GM21825 (cell line): ENCODE results near the gene DCLRE1A.
"Not testable (repeated sequence)": the region's sequence is repeated elsewhere in the genome, so short reads cannot be mapped to it uniquely, and the experiment has no call there.

ENCODE experiments used
- ATAC-seq: cut with Tn5 transposase; IDR thresholded peaks from one replicate; pipeline ENCODE4 v1.9.1; 2021; ENCODE audit warnings: mild to moderate bottlenecking, moderate library complexity; ENCODE audit not compliant: unreplicated experiment

Gene DCLRE1A

DNA sequence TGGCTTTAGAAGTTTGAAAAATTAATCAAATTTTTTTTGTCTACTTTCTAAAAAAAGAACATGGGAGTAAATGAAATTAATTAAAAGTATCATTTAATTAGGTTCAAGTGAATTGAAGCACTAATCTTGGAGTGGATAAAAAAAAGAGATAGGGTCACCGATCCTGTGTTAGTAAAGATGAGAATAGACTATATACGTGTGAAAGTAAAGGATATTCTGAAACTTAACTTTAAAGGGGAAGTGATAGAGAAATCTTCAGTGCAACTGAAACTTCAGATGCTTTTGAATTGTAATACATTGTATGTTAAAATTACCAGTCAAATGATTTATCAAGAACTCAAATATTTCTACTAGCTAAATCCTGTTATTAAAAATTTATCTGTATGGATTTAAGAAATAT lies 5.4 kb upstream of the DCLRE1A start:
- ATAC-seq = peak; percentile 31

DNA sequence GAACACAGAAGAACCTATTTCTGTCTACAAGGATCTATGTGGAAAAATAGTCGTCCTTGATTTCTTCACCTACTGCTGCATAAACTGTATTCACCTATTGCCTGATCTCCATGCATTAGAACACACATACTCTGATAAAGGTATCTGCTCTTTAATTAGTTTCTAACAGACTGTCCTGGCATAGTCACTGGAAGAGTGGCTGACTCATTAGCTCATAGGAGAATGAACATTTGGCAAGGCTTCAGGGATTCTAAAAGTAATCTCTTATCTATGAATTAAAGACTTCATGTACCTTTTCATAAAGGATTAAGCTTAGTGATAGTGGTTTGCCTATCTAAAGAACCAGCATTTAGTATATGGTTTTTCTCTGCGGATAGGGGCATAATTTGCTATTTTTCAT lies 4.7 kb upstream of the DCLRE1A start:
- no peak for ATAC-seq

GRCh38 chr10:113857210-113857609 lies 3.3 kb upstream of the DCLRE1A start:
- ATAC-seq = no peak

DNA sequence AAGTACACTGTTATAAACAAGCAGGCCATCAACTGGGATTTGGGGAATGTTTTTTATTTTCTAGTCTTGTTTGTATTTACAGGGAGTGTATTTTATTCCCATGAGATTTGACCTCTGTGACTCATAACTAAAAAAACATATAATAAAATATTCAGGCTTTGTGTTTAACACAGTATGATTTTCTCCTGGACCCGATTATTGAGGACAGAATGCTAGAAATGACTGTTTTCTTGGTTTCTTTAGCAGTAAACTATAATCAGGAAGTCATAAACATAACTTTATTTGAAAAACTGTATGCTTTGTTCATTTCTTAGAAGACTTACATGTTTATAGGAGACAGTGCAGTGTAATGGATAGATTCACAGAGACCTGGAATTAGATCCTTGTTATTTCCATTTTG lies 2.7 kb upstream of the DCLRE1A start:
- no peak for ATAC-seq

GRCh38 chr10:113854761-113855588 lies 1.1 kb upstream of the DCLRE1A start:
- ATAC-seq = peak; percentile 39

DNA sequence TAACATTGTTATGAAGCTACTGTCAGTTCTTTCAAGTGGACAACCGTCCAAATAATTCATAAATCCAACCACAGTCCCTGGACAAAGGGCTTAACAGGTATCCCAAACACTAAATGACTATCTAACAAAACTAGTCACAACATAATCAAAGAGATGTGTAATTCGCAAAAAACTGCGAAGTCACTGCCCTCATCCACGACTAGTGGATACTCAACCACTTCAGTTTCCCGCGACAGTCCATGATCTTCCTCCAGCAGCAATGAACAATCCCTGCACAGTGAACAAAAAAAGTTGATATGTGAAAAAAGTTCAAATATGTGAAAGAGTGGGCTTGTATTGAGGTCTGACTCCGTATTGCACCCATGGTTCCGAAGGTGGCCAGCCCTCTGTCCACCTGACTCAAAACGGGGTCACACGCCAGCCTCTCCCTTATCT lies 287 bp downstream of the DCLRE1A start:
- no peak for ATAC-seq

- no peak for ATAC-seq
These were observed 3.9 kb downstream of the DCLRE1A start for GRCh38 chr10:113849946-113850345.

DNA sequence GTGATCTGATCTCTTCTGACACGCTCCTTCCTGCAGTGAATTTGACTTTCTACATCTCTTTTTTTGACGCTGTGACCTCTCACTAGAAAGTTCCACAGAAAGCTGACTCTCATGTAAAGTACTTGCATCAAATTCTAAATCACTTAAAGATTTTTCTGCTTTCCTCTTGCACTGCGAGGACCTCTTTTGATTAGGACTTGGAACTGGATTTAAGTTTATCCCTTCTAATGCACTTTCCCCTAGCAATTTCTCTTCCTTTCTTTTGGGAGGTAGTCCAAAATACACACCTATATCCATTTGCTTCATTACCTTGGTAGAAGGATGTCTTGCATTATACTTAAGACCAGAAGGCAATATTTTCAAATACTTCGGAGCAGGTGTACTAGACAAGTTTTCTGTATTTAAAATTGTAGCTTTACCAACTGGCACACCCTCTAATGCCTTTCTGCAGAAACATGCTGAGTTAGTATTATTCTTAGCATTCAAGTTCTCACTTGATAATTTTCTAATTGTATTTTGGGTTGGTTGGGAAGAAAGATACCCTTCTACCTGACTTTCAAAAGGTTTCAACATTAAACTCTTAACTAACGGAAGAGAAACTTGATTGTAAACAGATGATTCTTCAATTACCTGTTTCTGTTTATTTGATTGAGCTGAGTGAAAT lies 4.6 kb downstream of the DCLRE1A start:
- no peak for ATAC-seq

DNA sequence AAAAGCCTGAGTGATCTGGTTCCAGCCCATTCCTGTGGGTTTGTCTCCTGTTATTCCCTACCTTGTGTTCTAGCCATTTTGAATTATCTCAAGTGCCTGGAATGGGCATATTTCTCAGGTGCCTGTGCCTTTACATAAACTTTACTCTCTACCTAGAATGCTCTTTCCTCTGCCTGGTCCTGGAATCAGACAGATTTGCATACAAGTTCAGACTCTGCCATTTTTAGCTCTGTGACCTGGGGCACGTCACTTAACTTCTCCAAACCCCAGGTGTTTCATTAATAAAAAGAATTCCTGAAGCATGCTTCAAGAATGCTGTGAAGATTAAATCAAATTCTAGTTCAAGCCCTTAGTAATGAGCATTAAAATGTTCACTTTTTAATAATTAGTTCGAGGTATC lies 7.8 kb downstream of the DCLRE1A start:
- ATAC-seq = no peak

- ATAC-seq = no peak
These were observed 9.9 kb downstream of the DCLRE1A start for GRCh38 chr10:113843972-113844485.

- ATAC-seq = no peak
These were observed 11.7 kb downstream of the DCLRE1A start for GRCh38 chr10:113842171-113842570.

DNA sequence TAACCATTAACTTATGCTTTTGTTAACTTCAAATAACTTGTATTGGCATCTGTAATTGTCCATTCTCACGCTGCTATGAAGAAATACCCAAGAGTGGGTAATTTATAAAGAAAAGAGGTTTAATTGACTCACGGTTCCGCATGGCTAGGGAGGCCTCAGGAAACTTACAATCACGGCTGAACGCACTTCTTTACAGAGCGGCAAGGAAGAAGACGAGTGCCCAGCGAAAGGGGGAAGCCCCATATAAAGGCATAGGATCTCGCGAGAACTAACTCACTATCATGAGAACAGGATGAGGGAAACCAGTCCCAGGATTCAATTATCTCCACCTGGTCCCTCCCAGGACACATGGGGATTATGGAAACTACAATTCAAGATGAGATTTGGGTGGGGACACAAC lies 25.3 kb downstream of the DCLRE1A start:
- ATAC-seq = not testable (repeated sequence)

DNA sequence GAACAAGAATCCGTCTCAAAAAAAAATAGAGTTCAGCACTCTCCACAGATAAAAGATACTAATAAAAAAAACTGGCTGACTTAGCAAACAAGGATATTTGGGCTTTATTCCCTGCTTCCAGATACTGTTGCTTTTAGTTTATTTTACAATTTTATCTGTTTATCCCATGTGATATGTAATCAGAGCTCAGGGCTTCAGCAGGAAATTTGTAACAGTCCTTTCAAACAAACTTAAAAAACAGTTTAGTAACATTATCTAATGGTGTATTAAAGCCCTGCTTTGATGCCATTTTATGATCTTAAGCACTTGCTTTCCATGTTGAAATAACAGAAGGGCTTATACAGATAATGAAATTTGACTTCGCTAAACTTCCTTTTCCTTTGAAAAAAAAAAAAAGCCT lies 28.1 kb downstream of the DCLRE1A start:
- ATAC-seq = no peak

DNA sequence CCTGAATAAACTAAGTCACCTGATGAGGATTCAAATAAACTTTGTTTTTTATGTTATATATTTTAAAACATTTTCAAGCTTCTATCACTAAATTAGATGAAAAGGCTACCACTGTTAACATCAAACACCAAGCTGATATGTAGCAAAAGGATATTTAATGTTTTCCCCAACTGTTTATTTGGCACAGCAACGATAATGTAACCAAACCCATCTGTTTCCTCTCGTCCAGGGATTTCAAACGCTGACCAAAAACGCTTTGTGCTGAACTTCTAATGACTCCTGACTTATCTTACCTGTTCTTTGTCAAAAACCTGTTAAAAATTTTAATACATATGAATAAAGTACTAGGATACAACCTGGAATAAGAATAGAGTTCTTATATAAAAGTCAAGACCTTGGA lies 30.5 kb downstream of the DCLRE1A start:
- ATAC-seq = no peak

DNA sequence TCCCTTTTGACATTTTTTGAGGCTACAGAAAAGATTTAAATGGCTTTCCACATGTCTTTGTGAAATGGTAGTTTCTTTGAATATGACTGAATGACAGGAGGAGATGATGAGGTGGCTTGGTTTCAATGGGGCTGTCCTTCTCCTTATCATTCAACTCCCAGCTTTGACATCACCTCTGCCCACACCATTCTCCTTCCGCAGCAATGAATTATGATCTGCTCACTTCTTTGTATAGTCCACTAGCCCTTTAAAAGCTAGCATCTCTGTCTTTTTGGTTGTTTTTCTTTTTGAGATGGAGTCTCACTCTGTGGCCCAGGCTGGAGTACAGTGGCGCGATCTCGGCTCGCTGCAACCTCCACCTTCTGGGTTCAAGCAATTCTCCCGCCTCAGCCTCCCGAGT lies 31.7 kb downstream of the DCLRE1A start:
- no peak for ATAC-seq

DNA sequence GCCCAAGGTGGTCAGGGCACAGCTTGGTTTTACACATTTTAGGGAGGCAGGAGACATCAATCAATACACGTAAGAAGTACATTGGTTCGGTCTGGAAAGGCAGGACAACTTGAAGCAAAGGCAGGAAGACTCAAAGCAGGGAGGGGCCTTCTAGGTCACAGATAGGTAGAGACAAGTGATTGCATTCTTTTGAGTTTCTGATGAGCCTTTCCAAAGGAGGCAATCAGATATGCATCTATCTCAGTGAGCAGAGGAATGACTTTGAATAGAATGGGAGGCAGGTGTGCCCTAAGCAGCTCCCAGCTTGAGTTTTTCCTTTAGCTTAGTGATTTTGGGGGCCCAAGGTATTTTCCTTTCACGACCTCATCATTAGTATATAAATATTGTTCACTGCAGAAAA lies 32.6 kb downstream of the DCLRE1A start:
- ATAC-seq = not testable (repeated sequence)

- ATAC-seq = no peak
These were observed 33.4 kb downstream of the DCLRE1A start for GRCh38 chr10:113820507-113820906.

GRCh38 chr10:113819989-113820388 lies 33.9 kb downstream of the DCLRE1A start:
- no peak for ATAC-seq

DNA sequence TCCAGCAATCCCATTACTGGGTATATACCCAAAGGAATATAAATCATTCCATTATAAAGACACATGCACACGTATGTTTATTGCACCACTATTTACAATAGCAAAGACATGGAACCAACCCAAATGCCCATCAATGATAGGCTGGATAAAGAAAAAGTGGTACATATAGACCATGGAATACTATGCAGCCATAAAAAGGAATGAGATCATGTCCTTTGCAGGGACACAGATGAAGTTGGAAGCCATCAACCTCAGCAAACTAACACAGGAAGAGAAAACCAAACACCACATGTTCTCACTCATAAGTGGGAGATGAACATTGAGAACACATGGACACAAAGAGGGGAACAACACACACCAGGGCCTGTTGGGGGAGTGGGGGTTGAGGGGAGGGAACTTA lies 39.2 kb downstream of the DCLRE1A start:
- ATAC-seq = not testable (repeated sequence)

DNA sequence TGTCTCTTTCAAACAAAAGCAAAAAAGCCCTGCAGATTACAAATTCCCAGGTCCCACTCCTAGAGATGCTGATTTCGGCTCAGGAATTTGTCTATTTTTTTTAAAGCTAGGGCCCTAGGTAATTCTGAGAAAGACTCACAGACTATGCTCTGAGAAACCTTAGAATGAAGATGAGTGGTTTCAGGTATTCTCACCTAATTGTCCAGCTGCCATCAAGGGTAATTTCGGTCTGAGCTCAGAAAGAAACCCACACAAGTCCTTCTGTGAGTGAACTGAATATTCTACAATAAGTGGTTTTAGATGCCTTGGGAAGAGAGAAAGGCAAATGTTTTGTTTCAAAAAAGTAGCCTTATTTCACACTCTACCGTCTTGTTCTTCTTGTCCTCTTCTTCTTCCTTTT lies 45.7 kb downstream of the DCLRE1A start:
- ATAC-seq = no peak

DNA sequence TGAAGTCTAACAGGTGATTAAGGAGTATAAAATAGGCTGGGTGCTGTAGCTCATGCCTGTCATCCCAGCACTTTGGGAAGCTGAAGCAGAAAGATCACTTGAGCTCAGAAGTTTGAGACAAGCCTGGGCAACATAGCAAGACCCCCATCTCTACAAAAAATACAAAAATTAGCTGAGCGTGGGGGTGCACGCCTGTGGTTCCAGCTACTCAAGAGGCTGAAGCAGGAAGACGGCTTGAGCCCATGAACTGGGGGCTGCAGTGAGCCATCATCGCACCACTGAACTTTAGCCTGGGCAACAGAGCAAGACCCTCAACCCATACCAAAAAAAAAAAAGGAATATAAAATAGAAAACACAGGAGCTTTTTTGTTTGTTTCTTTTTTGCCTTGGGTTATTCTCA lies 47.4 kb downstream of the DCLRE1A start:
- ATAC-seq = no peak

- ATAC-seq = no peak
These were observed 50.9 kb downstream of the DCLRE1A start for GRCh38 chr10:113802997-113803396.
